H9 (cell line): Measurements from ENCODE around the gene ANP32A. TPM values are rescaled to one million over a fixed set of nuclear protein-coding genes. Genes with fewer than 3 reads are reported as not detected.
A peak's percentile ranks its signal among the peaks of the same experiment; 100 is the strongest.

Experiments used
- DNase-seq: peaks from one replicate; pipeline ENCODE4 v3.0.0-alpha.2; 2017
- H2AFZ ChIP-seq: one replicate; pipeline ENCODE4 v1.6.1; 2013; ENCODE audit warnings: mild to moderate bottlenecking, low read length, control low read depth, moderate library complexity
- H2AK5ac ChIP-seq: 2 replicates; pipeline ENCODE4 v1.6.1; 2013; ENCODE audit warnings: low read length, control low read depth, mixed read lengths; ENCODE audit not compliant: insufficient read length
- H2BK120ac ChIP-seq: one replicate; pipeline ENCODE4 v1.6.1; 2013; ENCODE audit warnings: low read depth, mild to moderate bottlenecking, low read length, control low read depth, inconsistent platforms; ENCODE audit not compliant: poor library complexity, severe bottlenecking
- H2BK12ac ChIP-seq: 2 replicates; pipeline ENCODE4 v1.6.1; 2013; ENCODE audit warnings: low read length, control low read depth, mixed read lengths, low read depth; ENCODE audit not compliant: insufficient read length
- H2BK15ac ChIP-seq: 2 replicates; pipeline ENCODE4 v1.6.1; 2013; ENCODE audit warnings: low read depth, low read length, control low read depth
- H2BK20ac ChIP-seq: one replicate; pipeline ENCODE4 v1.6.1; 2013; ENCODE audit warnings: low read depth, mild to moderate bottlenecking, low read length, control low read depth, inconsistent platforms; ENCODE audit not compliant: poor library complexity, severe bottlenecking
- H2BK5ac ChIP-seq: 2 replicates; pipeline ENCODE4 v1.6.1; 2013; ENCODE audit warnings: low read length, control low read depth, mixed read lengths; ENCODE audit not compliant: insufficient read length
- H3K14ac ChIP-seq: 2 replicates; pipeline ENCODE4 v1.6.1; 2013; ENCODE audit warnings: low read length, control low read depth; ENCODE audit not compliant: insufficient read depth
- H3K18ac ChIP-seq: 2 replicates; pipeline ENCODE4 v1.6.1; 2013; ENCODE audit warnings: low read depth, mild to moderate bottlenecking, mixed read lengths, low read length, control low read depth; ENCODE audit not compliant: insufficient read length
- H3K23ac ChIP-seq: 2 replicates; pipeline ENCODE4 v1.6.1; 2013; ENCODE audit warnings: low read length, control low read depth, mixed read lengths, low read depth; ENCODE audit not compliant: insufficient read length
- H3K23me2 ChIP-seq: 2 replicates; pipeline ENCODE4 v1.6.1; 2013; ENCODE audit warnings: low read depth, mild to moderate bottlenecking, mixed read lengths, low read length, control low read depth; ENCODE audit not compliant: insufficient read length, poor library complexity, severe bottlenecking
- H3K27ac ChIP-seq: 2 replicates; pipeline ENCODE4 v1.5.1; 2013; ENCODE audit warnings: low read length, control low read depth, mixed read lengths, low read depth; ENCODE audit not compliant: insufficient read length
- H3K27me3 ChIP-seq: 2 replicates; pipeline ENCODE4 v1.6.1; 2013; ENCODE audit warnings: low read length, control low read depth, inconsistent platforms; ENCODE audit not compliant: insufficient read depth
- H3K4ac ChIP-seq: 2 replicates; pipeline ENCODE4 v1.6.1; 2013; ENCODE audit warnings: low read depth, mild to moderate bottlenecking, control low read depth, inconsistent platforms, low read length, moderate library complexity
- H3K4me1 ChIP-seq: 2 replicates; pipeline ENCODE4 v1.6.1; 2013; ENCODE audit warnings: low read length, control low read depth, inconsistent platforms; ENCODE audit not compliant: insufficient read depth
- H3K4me2 ChIP-seq: 2 replicates; pipeline ENCODE4 v1.6.1; 2013; ENCODE audit warnings: low read length, control low read depth, mixed read lengths; ENCODE audit not compliant: insufficient read length, insufficient read depth
- H3K56ac ChIP-seq: 2 replicates; pipeline ENCODE4 v1.6.1; 2013; ENCODE audit warnings: low read depth, mild to moderate bottlenecking, mixed read lengths, low read length, control low read depth; ENCODE audit not compliant: insufficient read length
- H3K79me1 ChIP-seq: 2 replicates; pipeline ENCODE4 v1.6.1; 2013; ENCODE audit warnings: low read depth, mild to moderate bottlenecking, moderate library complexity, low read length, control low read depth, inconsistent platforms; ENCODE audit not compliant: insufficient read depth, poor library complexity, severe bottlenecking
- H3K79me2 ChIP-seq: 2 replicates; pipeline ENCODE4 v1.6.1; 2013; ENCODE audit warnings: low read length, control low read depth, inconsistent platforms; ENCODE audit not compliant: insufficient read depth
- H3K9ac ChIP-seq: 2 replicates; pipeline ENCODE4 v1.6.1; 2013; ENCODE audit warnings: low read length, control low read depth, mixed read lengths; ENCODE audit not compliant: insufficient read length; ENCODE audit errors: extremely low read depth
- H3K9me3 ChIP-seq: one replicate; pipeline ENCODE4 v1.6.1; 2013; ENCODE audit warnings: low read depth, low read length, inconsistent platforms; ENCODE audit not compliant: control insufficient read depth
- H3T11ph ChIP-seq: one replicate; pipeline ENCODE4 v1.6.1; 2013; ENCODE audit warnings: mild to moderate bottlenecking, low read length, control low read depth, inconsistent platforms
- H4K20me1 ChIP-seq: one replicate; pipeline ENCODE4 v1.6.1; 2013; ENCODE audit not compliant: control insufficient read depth, insufficient read length, insufficient read depth
- H4K5ac ChIP-seq: 2 replicates; pipeline ENCODE4 v1.6.1; 2013; ENCODE audit warnings: low read depth, mild to moderate bottlenecking, mixed read lengths, low read length, control low read depth; ENCODE audit not compliant: insufficient read length
- H4K8ac ChIP-seq: replicated peaks from 2 replicates; pipeline ENCODE4 v1.6.1; 2013; ENCODE audit warnings: low read length, control low read depth, mixed read lengths, low read depth; ENCODE audit not compliant: insufficient read length
- H4K91ac ChIP-seq: 2 replicates; pipeline ENCODE4 v1.6.1; 2013; ENCODE audit warnings: low read depth, mild to moderate bottlenecking, moderate library complexity, mixed read lengths, low read length, control low read depth; ENCODE audit not compliant: insufficient read length
- H3K27ac Mint-ChIP-seq, 3 experiments: 2 replicates in 2 of 3; 3 replicates in 1 of 3; pipeline ENCODE4 v1.8.0; 2020 to 2021; ENCODE audit warnings: mixed read lengths in 3 of 3, mild to moderate bottlenecking in 1 of 3, moderate library complexity in 1 of 3
- H3K27me3 Mint-ChIP-seq: 2 replicates; pipeline ENCODE4 v1.8.0; 2021; ENCODE audit warnings: low read depth, mild to moderate bottlenecking, moderate library complexity, mixed read lengths
- H3K36me3 Mint-ChIP-seq, 3 experiments: 2 replicates in 2 of 3; 3 replicates in 1 of 3; pipeline ENCODE4 v1.8.0; 2020 to 2021; ENCODE audit warnings: low read depth in 3 of 3, mixed read lengths in 3 of 3; ENCODE audit not compliant: insufficient read depth in 1 of 3
- H3K4me1 Mint-ChIP-seq, 2 experiments: 2 replicates each; pipeline ENCODE4 v1.8.0; 2020; ENCODE audit warnings: mixed read lengths in 2 of 2
- H3K4me3 Mint-ChIP-seq, 2 experiments: 2 replicates in 1 of 2; 3 replicates in 1 of 2; pipeline ENCODE4 v1.8.0; 2020 to 2021; ENCODE audit warnings: mild to moderate bottlenecking in 2 of 2, mixed read lengths in 2 of 2, moderate library complexity in 1 of 2
- H3K9me3 Mint-ChIP-seq, 2 experiments: 2 replicates in 1 of 2; 3 replicates in 1 of 2; pipeline ENCODE4 v1.8.0; 2020; ENCODE audit warnings: mild to moderate bottlenecking in 2 of 2, mixed read lengths in 2 of 2, moderate library complexity in 1 of 2
- total RNA-seq: library from RNA; stranded (reverse); gene quantifications from 2 replicates; pipeline ENCODE4 v1.2.1, GENCODE V29; 2021
- TF ChIP-seq, protein P1 (sequence below): fragments of 200-600 bp; sonication (generic); conservative IDR thresholded peaks from 3 replicates; pipeline ENCODE4 v1.8.0; 2021; ENCODE audit warnings: antibody characterized with exemption, mild to moderate bottlenecking

The ANP32A gene
- total RNA-seq, 1 experiment from 2014 or later: 318 TPM

DNA sequence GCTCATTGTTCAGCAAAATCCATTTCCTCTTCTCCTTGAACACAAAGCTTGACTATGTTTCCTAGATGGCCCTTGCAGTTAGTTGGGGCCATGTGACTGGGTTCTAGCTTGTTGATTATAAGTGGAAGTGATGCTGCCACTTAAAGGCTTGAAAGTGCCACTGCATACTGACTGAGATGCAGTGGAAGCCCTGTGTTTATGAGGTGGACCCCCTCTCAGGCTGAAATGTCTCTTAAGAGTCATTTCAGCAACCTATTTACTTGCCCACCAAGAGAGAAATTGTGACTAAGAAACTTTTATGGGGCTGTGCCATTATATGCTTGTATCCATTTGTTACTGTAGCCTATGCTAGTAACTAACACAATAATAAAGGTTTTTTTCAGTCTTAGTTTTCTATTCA, 8.4 kb upstream of the ANP32A start:
- Histone ChIP-seq H3K9me3 (no peaks in the 10 kb centered on the region), H3K79me1 (no peaks in the 10 kb centered on the region), H3K23ac (no peak overlapping the region), H3T11ph (no peak overlapping the region), H3K27ac (no peak overlapping the region), H2BK120ac (no peak overlapping the region), H2AFZ (no peak overlapping the region), H3K4me2 (no peak overlapping the region), H4K91ac (no peak overlapping the region), H3K9ac (no peak overlapping the region), H3K14ac (no peak overlapping the region), H4K5ac (no peak overlapping the region), H2BK20ac (no peak overlapping the region), H2AK5ac (no peak overlapping the region), H2BK5ac (no peak overlapping the region), H3K23me2 (no peaks in the 10 kb centered on the region), H3K56ac (no peak overlapping the region), H4K20me1 (no peaks in the 10 kb centered on the region), H3K4ac (no peak overlapping the region), H2BK15ac (no peak overlapping the region), H4K8ac (no peak overlapping the region), H3K27me3 (peaks cover 18% of the 10 kb centered on the region; the same call in 1 of the 2 replicates), H2BK12ac (no peak overlapping the region), H3K79me2 (no peaks in the 10 kb centered on the region), H3K4me1 (no peaks in the 10 kb centered on the region), H3K18ac (no peak overlapping the region)
- H3K9me3 Mint-ChIP-seq: no peaks in the 10 kb centered on the region
- peaks cover 88% of the 10 kb centered on the region for H3K27me3 Mint-ChIP-seq
- no peak for DNase-seq
- TF ChIP-seq, protein P1, sequence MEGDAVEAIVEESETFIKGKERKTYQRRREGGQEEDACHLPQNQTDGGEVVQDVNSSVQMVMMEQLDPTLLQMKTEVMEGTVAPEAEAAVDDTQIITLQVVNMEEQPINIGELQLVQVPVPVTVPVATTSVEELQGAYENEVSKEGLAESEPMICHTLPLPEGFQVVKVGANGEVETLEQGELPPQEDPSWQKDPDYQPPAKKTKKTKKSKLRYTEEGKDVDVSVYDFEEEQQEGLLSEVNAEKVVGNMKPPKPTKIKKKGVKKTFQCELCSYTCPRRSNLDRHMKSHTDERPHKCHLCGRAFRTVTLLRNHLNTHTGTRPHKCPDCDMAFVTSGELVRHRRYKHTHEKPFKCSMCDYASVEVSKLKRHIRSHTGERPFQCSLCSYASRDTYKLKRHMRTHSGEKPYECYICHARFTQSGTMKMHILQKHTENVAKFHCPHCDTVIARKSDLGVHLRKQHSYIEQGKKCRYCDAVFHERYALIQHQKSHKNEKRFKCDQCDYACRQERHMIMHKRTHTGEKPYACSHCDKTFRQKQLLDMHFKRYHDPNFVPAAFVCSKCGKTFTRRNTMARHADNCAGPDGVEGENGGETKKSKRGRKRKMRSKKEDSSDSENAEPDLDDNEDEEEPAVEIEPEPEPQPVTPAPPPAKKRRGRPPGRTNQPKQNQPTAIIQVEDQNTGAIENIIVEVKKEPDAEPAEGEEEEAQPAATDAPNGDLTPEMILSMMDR: peak; percentile 56
- H3K36me3 Mint-ChIP-seq: no peaks in the 10 kb centered on the region
- H3K4me3 Mint-ChIP-seq: no peak overlapping the region
- H3K4me1 Mint-ChIP-seq: no peaks in the 10 kb centered on the region; a peak in 1 of 4 replicates
- H3K27ac Mint-ChIP-seq: no peak overlapping the region
